T-helper 9 cell (primary cell): Measurements from ENCODE around the gene HMMR.

Experiments used
- DNase-seq: peaks from one replicate; pipeline ENCODE4 v3.0.0-alpha.2; 2020

Gene HMMR

GRCh38 chr5:163458778-163459385 is 1.6 kb upstream of the HMMR start:
- DNase-seq, result no peak

- no peak for DNase-seq
Observed at GRCh38 chr5:163459462-163459818, 992 bp upstream of the HMMR start.

GRCh38 chr5:163459819-163460561 is 442 bp upstream of the HMMR start, which contains the start of gene NUDCD2:
Gene NUDCD2, minus strand, starts transcription at chr5:163460102. Its CDS starts 52 bp downstream, at chr5:163460050.
- DNase-seq, result peak; percentile 93

- DNase-seq, result no peak
Observed at GRCh38 chr5:163463063-163463435, 2.6 kb downstream of the HMMR start.

GRCh38 chr5:163467682-163468081 is 7.2 kb downstream of the HMMR start:
- DNase-seq, result no peak

- no peak for DNase-seq
Observed at GRCh38 chr5:163473635-163474243, 13.3 kb downstream of the HMMR start.

- DNase-seq, result no peak
Observed at GRCh38 chr5:163475411-163475810, 15.0 kb downstream of the HMMR start.

- DNase-seq, result no peak
Observed at GRCh38 chr5:163478126-163478981, 17.9 kb downstream of the HMMR start.

- no peak for DNase-seq
Observed at GRCh38 chr5:163478982-163479271, 18.5 kb downstream of the HMMR start.

GRCh38 chr5:163489055-163489744 is 28.8 kb downstream of the HMMR start:
- no peak for DNase-seq

GRCh38 chr5:163489745-163490075 is 29.3 kb downstream of the HMMR start:
- no peak for DNase-seq

- DNase-seq, result no peak
Observed at GRCh38 chr5:163496286-163496685, 35.9 kb downstream of the HMMR start.

- DNase-seq, result no peak
Observed at GRCh38 chr5:163497315-163497714, 36.9 kb downstream of the HMMR start.

- DNase-seq, result no peak
Observed at GRCh38 chr5:163498886-163499285, 38.5 kb downstream of the HMMR start.

- no peak for DNase-seq
Observed at GRCh38 chr5:163502521-163502920, 42.1 kb downstream of the HMMR start.

GRCh38 chr5:163503106-163504078 is 43.0 kb downstream of the HMMR start:
- no peak for DNase-seq

GRCh38 chr5:163504079-163504931 is 43.9 kb downstream of the HMMR start:
- DNase-seq, result no peak

GRCh38 chr5:163505049-163505367 is 44.6 kb downstream of the HMMR start:
- no peak for DNase-seq

GRCh38 chr5:163505368-163506094 is 45.1 kb downstream of the HMMR start, which contains the start of gene MAT2B:
Gene MAT2B, plus strand, starts transcription at chr5:163505619. Its CDS starts 68 bp downstream, at chr5:163505687.
- DNase-seq, result peak; percentile 93

GRCh38 chr5:163506095-163506457 is 45.6 kb downstream of the HMMR start:
- no peak for DNase-seq
